K562 (cell line): ENCODE results near the gene RER1.

Experiments used
- FOXP1 ChIP-seq: sonication (generic); formaldehyde crosslinking; IDR thresholded peaks from 2 replicates; pipeline ENCODE4 v1.8.0; 2022; ENCODE audit warnings: mild to moderate bottlenecking, missing genetic modification reagents
- MYC ChIP-seq, 2 experiments: fragments of 250-450 bp in 1 of 2; sonication (Bioruptor Pico) in 1 of 2; IDR thresholded peaks; 2 replicates each; pipeline versions ENCODE4 v1.5.1 to v1.6.1; 2012 to 2021; ENCODE audit warnings: low read depth in 2 of 2, borderline replicate concordance in 1 of 2, improper control_type of control experiment in 1 of 2, low read length in 1 of 2, mild to moderate bottlenecking in 1 of 2, moderate library complexity in 1 of 2
- TEAD2 ChIP-seq: fragments of 450-650 bp; IDR thresholded peaks from 2 replicates; pipeline ENCODE4 v1.6.1; 2016; ENCODE audit warnings: missing genetic modification characterization, control low read depth, missing compliant biosample characterization
- ZNF778 ChIP-seq: fragments of 450-650 bp; formaldehyde crosslinking; IDR thresholded peaks from 2 replicates; pipeline ENCODE4 v1.4.0; 2020; ENCODE audit warnings: mild to moderate bottlenecking, moderate library complexity
- TF ChIP-seq, protein P1 (sequence below), 2 experiments: fragments of 450-650 bp in 1 of 2; sonication (generic) in 1 of 2; formaldehyde crosslinking in 1 of 2; IDR thresholded peaks in 1 of 2; conservative IDR thresholded peaks in 1 of 2; 2 replicates each; pipeline versions ENCODE4 v1.6.1 to v1.8.1; 2016 to 2023; ENCODE audit warnings: mild to moderate bottlenecking in 2 of 2, moderate library complexity in 2 of 2, inconsistent platforms in 1 of 2, missing genetic modification reagents in 1 of 2

- no peak for TF ChIP-seq MYC (IDR thresholded peaks at IDR 0.05; ENCODE audit: low read depth, low read length)
- no peak for TF ChIP-seq MYC (CRISPR knock-in tag; IDR thresholded peaks at IDR 0.05; ENCODE audit: borderline replicate concordance, low read depth)
- TF ChIP-seq ZNF778 (CRISPR knock-in tag): no peak
- no peak for TF ChIP-seq TEAD2
- TF ChIP-seq, protein P1, sequence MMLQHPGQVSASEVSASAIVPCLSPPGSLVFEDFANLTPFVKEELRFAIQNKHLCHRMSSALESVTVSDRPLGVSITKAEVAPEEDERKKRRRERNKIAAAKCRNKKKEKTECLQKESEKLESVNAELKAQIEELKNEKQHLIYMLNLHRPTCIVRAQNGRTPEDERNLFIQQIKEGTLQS (IDR thresholded peaks at IDR 0.05): no peak
- TF ChIP-seq, protein P1 (CRISPR knock-in tag; conservative IDR thresholded peaks at IDR 0.05): no peak
- no peak for TF ChIP-seq FOXP1
These were observed 39.2 kb upstream of the RER1 start for GRCh38 chr1:2352341-2352896.
